ENCODE results near the gene PLXND1.

DNA sequence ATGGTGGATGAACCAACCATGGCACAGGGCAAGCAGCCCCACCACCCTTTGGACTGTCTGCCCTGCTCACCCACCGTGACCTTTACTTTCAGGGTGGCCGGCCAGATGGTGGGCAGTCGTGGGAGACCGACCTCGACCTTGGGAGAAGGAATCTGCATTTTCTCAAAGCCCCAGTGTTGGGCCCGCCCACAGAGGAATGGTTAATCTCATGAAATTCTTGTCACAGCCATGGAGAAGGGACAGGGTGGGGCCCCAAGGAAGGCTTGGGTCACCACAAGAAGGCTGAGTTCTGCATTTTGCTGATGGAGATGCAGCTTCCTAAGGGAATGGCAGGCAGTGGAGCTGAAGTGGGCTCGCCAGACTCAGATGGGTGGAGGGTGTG, 2.9 kb downstream of the PLXND1 start:
- TF ChIP-seq EZH2 (IDR thresholded peaks at IDR 0.05; ENCODE audit: borderline replicate concordance, low read depth, low read length, severe bottlenecking), result no peak
- TF ChIP-seq, protein P1, sequence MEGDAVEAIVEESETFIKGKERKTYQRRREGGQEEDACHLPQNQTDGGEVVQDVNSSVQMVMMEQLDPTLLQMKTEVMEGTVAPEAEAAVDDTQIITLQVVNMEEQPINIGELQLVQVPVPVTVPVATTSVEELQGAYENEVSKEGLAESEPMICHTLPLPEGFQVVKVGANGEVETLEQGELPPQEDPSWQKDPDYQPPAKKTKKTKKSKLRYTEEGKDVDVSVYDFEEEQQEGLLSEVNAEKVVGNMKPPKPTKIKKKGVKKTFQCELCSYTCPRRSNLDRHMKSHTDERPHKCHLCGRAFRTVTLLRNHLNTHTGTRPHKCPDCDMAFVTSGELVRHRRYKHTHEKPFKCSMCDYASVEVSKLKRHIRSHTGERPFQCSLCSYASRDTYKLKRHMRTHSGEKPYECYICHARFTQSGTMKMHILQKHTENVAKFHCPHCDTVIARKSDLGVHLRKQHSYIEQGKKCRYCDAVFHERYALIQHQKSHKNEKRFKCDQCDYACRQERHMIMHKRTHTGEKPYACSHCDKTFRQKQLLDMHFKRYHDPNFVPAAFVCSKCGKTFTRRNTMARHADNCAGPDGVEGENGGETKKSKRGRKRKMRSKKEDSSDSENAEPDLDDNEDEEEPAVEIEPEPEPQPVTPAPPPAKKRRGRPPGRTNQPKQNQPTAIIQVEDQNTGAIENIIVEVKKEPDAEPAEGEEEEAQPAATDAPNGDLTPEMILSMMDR (IDR thresholded peaks at IDR 0.05; ENCODE audit: borderline replicate concordance, extremely low read depth, low read length, poor library complexity, severe bottlenecking), result no peak
